OCI-LY1 (cell line): ENCODE measurements around the gene KLK11.

Source experiments
- H2AFZ ChIP-seq: fragments of 200-600 bp; sonication (generic), shearing (Covaris generic); 2 replicates; pipeline ENCODE4 v1.6.0; 2014; ENCODE audit warnings: antibody characterized with exemption, mild to moderate bottlenecking, low read length
- H3F3A ChIP-seq: fragments of 200-600 bp; sonication (generic), shearing (Covaris generic); 2 replicates; pipeline ENCODE4 v1.6.0; 2014; ENCODE audit warnings: mild to moderate bottlenecking, antibody characterized with exemption, low read length, moderate library complexity; ENCODE audit not compliant: insufficient read depth
- H3K27ac ChIP-seq: fragments of 200-600 bp; sonication (generic); 2 replicates; pipeline ENCODE4 v1.5.1; 2014; ENCODE audit warnings: low read length, mixed run types, mild to moderate bottlenecking, low read depth; ENCODE audit not compliant: poor library complexity, severe bottlenecking
- H3K27me3 ChIP-seq: fragments of 200-600 bp; sonication (generic); 2 replicates; pipeline ENCODE4 v1.6.0; 2014; ENCODE audit warnings: antibody characterized with exemption, mild to moderate bottlenecking, low read length, moderate library complexity; ENCODE audit not compliant: insufficient read depth
- H3K36me3 ChIP-seq: fragments of 200-600 bp; sonication (generic); 2 replicates; pipeline ENCODE4 v1.6.1; 2014; ENCODE audit warnings: mild to moderate bottlenecking, antibody characterized with exemption, low read length, moderate library complexity, mixed read lengths; ENCODE audit not compliant: insufficient read depth
- H3K4me1 ChIP-seq: fragments of 200-600 bp; sonication (generic); 2 replicates; pipeline ENCODE4 v1.5.1; 2014; ENCODE audit warnings: mild to moderate bottlenecking, low read length, moderate library complexity; ENCODE audit not compliant: insufficient read depth, severe bottlenecking
- H3K4me2 ChIP-seq: fragments of 200-600 bp; sonication (generic), shearing (Covaris generic); 2 replicates; pipeline ENCODE4 v1.6.1; 2014; ENCODE audit warnings: low read length
- H3K4me3 ChIP-seq: fragments of 200-600 bp; sonication (generic); 2 replicates; pipeline ENCODE4 v1.5.1; 2014; ENCODE audit warnings: low read length, low read depth, mild to moderate bottlenecking, mixed read lengths; ENCODE audit not compliant: poor library complexity, severe bottlenecking
- H3K79me2 ChIP-seq: fragments of 200-600 bp; shearing (Covaris generic); 2 replicates; pipeline ENCODE4 v1.6.1; 2016; ENCODE audit warnings: mixed run types, low read length, mixed read lengths; ENCODE audit not compliant: insufficient read depth
- H3K9ac ChIP-seq: fragments of 200-600 bp; sonication (generic), shearing (Covaris generic); 2 replicates; pipeline ENCODE4 v1.6.1; 2014; ENCODE audit warnings: mild to moderate bottlenecking, low read length, mixed read lengths
- H3K9me2 ChIP-seq: fragments of 200-600 bp; sonication (generic), shearing (Covaris generic); 2 replicates; pipeline ENCODE4 v1.6.1; 2014; ENCODE audit warnings: low read depth, mild to moderate bottlenecking, low read length, mixed read lengths
- H3K9me3 ChIP-seq: fragments of 200-600 bp; shearing (Covaris generic); 2 replicates; pipeline ENCODE4 v1.6.1; 2014; ENCODE audit warnings: low read length, mixed read lengths
- H4K20me1 ChIP-seq: fragments of 200-600 bp; sonication (generic), shearing (Covaris generic); 2 replicates; pipeline ENCODE4 v1.6.0; 2016; ENCODE audit warnings: mild to moderate bottlenecking, low read length; ENCODE audit not compliant: insufficient read depth
- CTCF ChIP-seq: fragments of 200-600 bp; sonication (generic), shearing (Covaris generic); IDR thresholded peaks from 2 replicates; pipeline ENCODE4 v1.5.1; 2017; ENCODE audit warnings: mild to moderate bottlenecking, antibody characterized with exemption, low read length, moderate library complexity, mixed read lengths
- EZH2 ChIP-seq: fragments of 200-600 bp; sonication (generic), shearing (Covaris generic); IDR thresholded peaks from 2 replicates; pipeline ENCODE4 v1.8.0; 2017; ENCODE audit warnings: borderline replicate concordance, mixed run types, mild to moderate bottlenecking, antibody characterized with exemption, low read length, moderate library complexity, mixed read lengths

Gene KLK11

GRCh38 chr19:50972795-50973376, 53.5 kb downstream of the KLK11 start:
- Histone ChIP-seq H4K20me1 (no peaks in the 10 kb centered on the region), H3F3A (no peaks in the 10 kb centered on the region), H3K27ac (no peak overlapping the region), H3K9ac (no peak overlapping the region), H3K4me1 (no peaks in the 10 kb centered on the region), H3K4me3 (no peak overlapping the region), H3K27me3 (no peaks in the 10 kb centered on the region), H3K36me3 (no peaks in the 10 kb centered on the region), H3K4me2 (no peak overlapping the region), H3K9me3 (no peaks in the 10 kb centered on the region), H3K9me2 (no peaks in the 10 kb centered on the region), H3K79me2 (no peaks in the 10 kb centered on the region), H2AFZ (no peak overlapping the region)
- TF ChIP-seq CTCF = no peak
- no peak for TF ChIP-seq EZH2
